GM21737 (cell line): ENCODE data around the gene ATP6V0B.

ENCODE experiments used
- ATAC-seq: cut with Tn5 transposase; IDR thresholded peaks from one replicate; pipeline ENCODE4 v1.9.1; 2021; ENCODE audit warnings: mild to moderate bottlenecking, moderate library complexity; ENCODE audit not compliant: unreplicated experiment

ATP6V0B gene

GRCh38 chr1:44024903-44025525 lies 50.3 kb downstream of the ATP6V0B start:
- no peak for ATAC-seq

GRCh38 chr1:44025816-44026215 lies 51.1 kb downstream of the ATP6V0B start:
- no peak for ATAC-seq

GRCh38 chr1:44027320-44027719 lies 52.6 kb downstream of the ATP6V0B start:
- no peak for ATAC-seq
